ENCODE measurements around the gene TTF1. TPM values are rescaled to one million over a fixed set of nuclear protein-coding genes. Genes with fewer than 3 reads are reported as not detected.

The TTF1 gene, protein sequence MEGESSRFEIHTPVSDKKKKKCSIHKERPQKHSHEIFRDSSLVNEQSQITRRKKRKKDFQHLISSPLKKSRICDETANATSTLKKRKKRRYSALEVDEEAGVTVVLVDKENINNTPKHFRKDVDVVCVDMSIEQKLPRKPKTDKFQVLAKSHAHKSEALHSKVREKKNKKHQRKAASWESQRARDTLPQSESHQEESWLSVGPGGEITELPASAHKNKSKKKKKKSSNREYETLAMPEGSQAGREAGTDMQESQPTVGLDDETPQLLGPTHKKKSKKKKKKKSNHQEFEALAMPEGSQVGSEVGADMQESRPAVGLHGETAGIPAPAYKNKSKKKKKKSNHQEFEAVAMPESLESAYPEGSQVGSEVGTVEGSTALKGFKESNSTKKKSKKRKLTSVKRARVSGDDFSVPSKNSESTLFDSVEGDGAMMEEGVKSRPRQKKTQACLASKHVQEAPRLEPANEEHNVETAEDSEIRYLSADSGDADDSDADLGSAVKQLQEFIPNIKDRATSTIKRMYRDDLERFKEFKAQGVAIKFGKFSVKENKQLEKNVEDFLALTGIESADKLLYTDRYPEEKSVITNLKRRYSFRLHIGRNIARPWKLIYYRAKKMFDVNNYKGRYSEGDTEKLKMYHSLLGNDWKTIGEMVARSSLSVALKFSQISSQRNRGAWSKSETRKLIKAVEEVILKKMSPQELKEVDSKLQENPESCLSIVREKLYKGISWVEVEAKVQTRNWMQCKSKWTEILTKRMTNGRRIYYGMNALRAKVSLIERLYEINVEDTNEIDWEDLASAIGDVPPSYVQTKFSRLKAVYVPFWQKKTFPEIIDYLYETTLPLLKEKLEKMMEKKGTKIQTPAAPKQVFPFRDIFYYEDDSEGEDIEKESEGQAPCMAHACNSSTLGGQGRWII
- polyA plus RNA-seq (2011; rRNA removed) (5.9 and 9.2 TPM in 2 replicates), polyA minus RNA-seq (2011; rRNA and poly(A)+ RNA removed) (1.0 and 1.5 TPM in 2 replicates)

DNA sequence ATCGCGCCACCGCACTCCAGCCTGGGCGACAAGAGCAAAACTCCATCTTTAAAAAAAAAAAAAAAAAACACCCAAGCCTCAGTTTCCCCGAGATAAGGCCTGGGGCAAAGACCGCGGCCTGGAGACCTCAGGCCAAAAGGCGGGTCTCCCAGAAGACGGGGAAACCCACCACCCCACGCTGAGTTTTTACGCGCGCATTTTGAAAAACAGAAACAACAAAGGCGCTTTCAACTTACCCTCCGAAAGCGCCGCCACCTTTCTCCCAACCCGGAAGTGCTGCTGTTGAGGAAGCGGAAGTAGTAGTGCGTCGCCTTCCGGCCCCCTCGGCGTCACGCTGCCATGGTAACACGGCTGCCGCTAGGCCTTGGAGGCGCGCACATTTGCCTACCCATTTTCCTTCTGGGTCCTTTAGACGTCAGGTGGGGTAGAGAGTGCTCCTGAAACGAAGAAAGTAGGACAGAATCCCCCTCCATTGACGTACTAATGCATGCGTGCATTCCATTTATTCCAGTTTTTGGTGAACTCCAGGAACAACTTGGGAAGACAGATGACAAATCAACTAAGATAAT is at the start of gene TTF1:
TTF1 (minus strand) TSS at position 287 of the 569 bp plus-strand sequence. CDS start 4,019 bp downstream, outside the sequence.
- Histone ChIP-seq H3K27me3 (ENCODE audit: control insufficient read depth, insufficient read depth, low read length) (peaks cover 8% of the 10 kb centered on the region), H3K36me3 (ENCODE audit: control insufficient read depth, insufficient read depth, low read length) (peaks cover 1% of the 10 kb centered on the region; the same call in 1 of the 2 replicates), H3K4me3 (ENCODE audit: low read depth, low read length) (peak within 1 kb of the TSS; percentile 66)
- DNase-seq (ENCODE audit: low read depth), result peak; percentile 35
- ChIA-PET CTCF (no interaction called here), POLR2A (no interaction called here)
- TF ChIP-seq, protein P1, sequence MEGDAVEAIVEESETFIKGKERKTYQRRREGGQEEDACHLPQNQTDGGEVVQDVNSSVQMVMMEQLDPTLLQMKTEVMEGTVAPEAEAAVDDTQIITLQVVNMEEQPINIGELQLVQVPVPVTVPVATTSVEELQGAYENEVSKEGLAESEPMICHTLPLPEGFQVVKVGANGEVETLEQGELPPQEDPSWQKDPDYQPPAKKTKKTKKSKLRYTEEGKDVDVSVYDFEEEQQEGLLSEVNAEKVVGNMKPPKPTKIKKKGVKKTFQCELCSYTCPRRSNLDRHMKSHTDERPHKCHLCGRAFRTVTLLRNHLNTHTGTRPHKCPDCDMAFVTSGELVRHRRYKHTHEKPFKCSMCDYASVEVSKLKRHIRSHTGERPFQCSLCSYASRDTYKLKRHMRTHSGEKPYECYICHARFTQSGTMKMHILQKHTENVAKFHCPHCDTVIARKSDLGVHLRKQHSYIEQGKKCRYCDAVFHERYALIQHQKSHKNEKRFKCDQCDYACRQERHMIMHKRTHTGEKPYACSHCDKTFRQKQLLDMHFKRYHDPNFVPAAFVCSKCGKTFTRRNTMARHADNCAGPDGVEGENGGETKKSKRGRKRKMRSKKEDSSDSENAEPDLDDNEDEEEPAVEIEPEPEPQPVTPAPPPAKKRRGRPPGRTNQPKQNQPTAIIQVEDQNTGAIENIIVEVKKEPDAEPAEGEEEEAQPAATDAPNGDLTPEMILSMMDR (IDR thresholded peaks at IDR 0.05; ENCODE audit: insufficient read depth, low read depth, low read length), result no peak

- Histone ChIP-seq H3K36me3 (ENCODE audit: control insufficient read depth, insufficient read depth, low read length) (no peaks in the 10 kb centered on the region), H3K4me3 (ENCODE audit: low read depth, low read length) (no peak overlapping the region), H3K27me3 (ENCODE audit: control insufficient read depth, insufficient read depth, low read length) (peaks cover 7% of the 10 kb centered on the region)
- TF ChIP-seq, protein P1 (IDR thresholded peaks at IDR 0.05; ENCODE audit: insufficient read depth, low read depth, low read length), result no peak
- no peak for DNase-seq (ENCODE audit: low read depth)
- CTCF ChIA-PET, result no interaction called here
- POLR2A ChIA-PET, result no interaction called here
These were observed 49.6 kb upstream of the TTF1 start for GRCh38 chr9:132456241-132456640.

- DNase-seq (ENCODE audit: low read depth), result no peak
These were observed 44.6 kb upstream of the TTF1 start for GRCh38 chr9:132451276-132451675.

GRCh38 chr9:132447902-132448301 is 41.3 kb upstream of the TTF1 start:
- no peak overlapping the region for H3K4me3 ChIP-seq (ENCODE audit: low read depth, low read length)
- TF ChIP-seq, protein P1 (IDR thresholded peaks at IDR 0.05; ENCODE audit: insufficient read depth, low read depth, low read length), result no peak
- CTCF ChIA-PET, result interaction anchor here (0.7 kb wide), 1 partner anchor 38 kb away, joined by 3 read pairs; no protein-coding TSS in a partner anchor
- peaks cover 11% of the 10 kb centered on the region for H3K27me3 ChIP-seq (ENCODE audit: control insufficient read depth, insufficient read depth, low read length)
- POLR2A ChIA-PET, result no interaction called here
- DNase-seq (ENCODE audit: low read depth), result no peak
- H3K36me3 ChIP-seq (ENCODE audit: control insufficient read depth, insufficient read depth, low read length), result no peaks in the 10 kb centered on the region

More at GRCh38 chr9:132451276-132451675, 44.6 kb upstream of the TTF1 start:
- CTCF ChIA-PET, result no interaction called here
- TF ChIP-seq, protein P1 (IDR thresholded peaks at IDR 0.05; ENCODE audit: insufficient read depth, low read depth, low read length), result no peak
- POLR2A ChIA-PET, result no interaction called here
- Histone ChIP-seq H3K4me3 (ENCODE audit: low read depth, low read length) (no peak overlapping the region), H3K27me3 (ENCODE audit: control insufficient read depth, insufficient read depth, low read length) (peaks cover 13% of the 10 kb centered on the region), H3K36me3 (ENCODE audit: control insufficient read depth, insufficient read depth, low read length) (no peaks in the 10 kb centered on the region)
